ENCODE measurements around the gene FRA10AC1.

Gene FRA10AC1

GRCh38 chr10:93702210-93703001 is at the start of gene FRA10AC1:
Gene FRA10AC1, minus strand, starts transcription at chr10:93702592. Its CDS starts 2,486 bp downstream, at chr10:93700106.
- CTCF ChIA-PET, result interaction anchor here (0.9 to 2.9 kb wide), 8 partner anchors 11 to 327 kb away, joined by 3 to 10 read pairs (median 4); no protein-coding TSS in a partner anchor
- TF ChIP-seq, protein P1, sequence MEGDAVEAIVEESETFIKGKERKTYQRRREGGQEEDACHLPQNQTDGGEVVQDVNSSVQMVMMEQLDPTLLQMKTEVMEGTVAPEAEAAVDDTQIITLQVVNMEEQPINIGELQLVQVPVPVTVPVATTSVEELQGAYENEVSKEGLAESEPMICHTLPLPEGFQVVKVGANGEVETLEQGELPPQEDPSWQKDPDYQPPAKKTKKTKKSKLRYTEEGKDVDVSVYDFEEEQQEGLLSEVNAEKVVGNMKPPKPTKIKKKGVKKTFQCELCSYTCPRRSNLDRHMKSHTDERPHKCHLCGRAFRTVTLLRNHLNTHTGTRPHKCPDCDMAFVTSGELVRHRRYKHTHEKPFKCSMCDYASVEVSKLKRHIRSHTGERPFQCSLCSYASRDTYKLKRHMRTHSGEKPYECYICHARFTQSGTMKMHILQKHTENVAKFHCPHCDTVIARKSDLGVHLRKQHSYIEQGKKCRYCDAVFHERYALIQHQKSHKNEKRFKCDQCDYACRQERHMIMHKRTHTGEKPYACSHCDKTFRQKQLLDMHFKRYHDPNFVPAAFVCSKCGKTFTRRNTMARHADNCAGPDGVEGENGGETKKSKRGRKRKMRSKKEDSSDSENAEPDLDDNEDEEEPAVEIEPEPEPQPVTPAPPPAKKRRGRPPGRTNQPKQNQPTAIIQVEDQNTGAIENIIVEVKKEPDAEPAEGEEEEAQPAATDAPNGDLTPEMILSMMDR (IDR thresholded peaks at IDR 0.05; ENCODE audit: control extremely low read depth, extremely low read depth, low read depth, missing control alignments), result peak; percentile 35

DNA sequence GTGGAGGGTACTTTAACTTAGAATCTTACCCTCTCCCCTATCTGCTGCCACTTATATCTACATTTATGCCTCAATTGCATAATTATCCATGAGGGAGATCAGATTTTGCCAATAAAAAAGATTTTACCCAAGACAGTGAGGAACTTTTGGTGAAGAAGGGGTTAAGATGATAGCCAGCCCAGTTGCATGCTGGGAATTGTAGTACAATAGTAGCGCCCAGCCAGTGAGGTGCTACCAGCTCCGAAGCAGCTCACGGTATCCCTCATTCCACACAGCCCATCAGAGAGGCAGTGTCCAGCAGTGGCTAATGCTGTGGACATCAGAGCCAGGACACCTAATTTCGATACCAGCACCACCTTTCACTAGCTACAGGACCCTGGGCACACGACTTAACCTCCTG is 49.4 kb upstream of the FRA10AC1 start:
- POLR2A ChIA-PET, result no interaction called here

More at GRCh38 chr10:93702210-93703001, at the start of gene FRA10AC1:
- POLR2A ChIA-PET, result interaction anchor here (0.6 to 1.1 kb wide), 2 partner anchors 13 kb away, joined by 4 to 5 read pairs; no protein-coding TSS in a partner anchor
- DNase-seq (ENCODE audit: extremely low spot score), result peak; percentile 78

GRCh38 chr10:93751124-93751523 is 48.7 kb upstream of the FRA10AC1 start:
- TF ChIP-seq, protein P1 (IDR thresholded peaks at IDR 0.05; ENCODE audit: control extremely low read depth, extremely low read depth, low read depth, missing control alignments), result no peak
- no peak for DNase-seq (ENCODE audit: extremely low spot score)
- POLR2A ChIA-PET, result no interaction called here
- CTCF ChIA-PET, result no interaction called here

More for the DNA sequence above, 49.4 kb upstream of the FRA10AC1 start:
- CTCF ChIA-PET, result no interaction called here
- DNase-seq (ENCODE audit: extremely low spot score), result no peak
- TF ChIP-seq, protein P1 (IDR thresholded peaks at IDR 0.05; ENCODE audit: control extremely low read depth, extremely low read depth, low read depth, missing control alignments), result no peak

- no peak for DNase-seq (ENCODE audit: extremely low spot score)
- CTCF ChIA-PET, result no interaction called here
- POLR2A ChIA-PET, result no interaction called here
- TF ChIP-seq, protein P1 (IDR thresholded peaks at IDR 0.05; ENCODE audit: control extremely low read depth, extremely low read depth, low read depth, missing control alignments), result no peak
These were observed 46.9 kb upstream of the FRA10AC1 start for GRCh38 chr10:93749218-93749799.

DNA sequence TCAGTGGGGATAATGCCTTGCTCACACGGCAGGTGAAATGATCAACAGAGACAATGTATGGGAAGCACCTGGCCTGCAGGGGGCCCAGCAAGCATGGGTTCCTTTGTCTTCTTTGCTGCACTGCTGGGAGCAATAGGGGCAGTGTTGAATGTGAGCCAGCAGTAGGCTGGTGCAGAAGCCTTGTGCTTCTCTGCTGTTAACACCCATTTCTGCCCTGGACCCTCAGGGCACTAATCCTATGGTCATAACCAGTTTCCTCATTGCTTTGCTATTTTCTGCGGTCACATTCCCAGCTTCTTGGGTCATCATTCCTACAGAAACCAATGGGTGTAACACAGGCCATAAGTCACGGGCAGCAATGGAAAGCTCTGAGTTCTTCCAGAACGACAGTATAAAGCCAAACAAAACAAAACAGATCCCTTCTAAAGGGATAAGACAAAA is 44.5 kb upstream of the FRA10AC1 start:
- CTCF ChIA-PET, result interaction anchor here (2.3 kb wide), 1 partner anchor 69 kb away, joined by 8 read pairs; no protein-coding TSS in a partner anchor
- POLR2A ChIA-PET, result interaction anchor here (0.7 kb wide), 1 partner anchor 10 kb away, joined by 7 read pairs; no protein-coding TSS in a partner anchor
- TF ChIP-seq, protein P1 (IDR thresholded peaks at IDR 0.05; ENCODE audit: control extremely low read depth, extremely low read depth, low read depth, missing control alignments), result peak; percentile 22
- DNase-seq (ENCODE audit: extremely low spot score), result peak; percentile 34

- POLR2A ChIA-PET, result no interaction called here
- no peak for DNase-seq (ENCODE audit: extremely low spot score)
- TF ChIP-seq, protein P1 (IDR thresholded peaks at IDR 0.05; ENCODE audit: control extremely low read depth, extremely low read depth, low read depth, missing control alignments), result no peak
- CTCF ChIA-PET, result interaction anchor here (0.8 to 2.5 kb wide), 5 partner anchors 9 to 175 kb away, joined by 3 to 13 read pairs (median 4); no protein-coding TSS in a partner anchor
These were observed 43.1 kb upstream of the FRA10AC1 start for GRCh38 chr10:93745408-93746065.

All from GM10248 (cell line).